Dendritic cell treated with granulocyte-macrophage colony-stimulating factor and Interleukin-4, amounts not matched to agents 40 ng/mL and 50 ng/mL, for 4 days (primary cell): ENCODE data around the gene GPR153.

Source experiments
- H3K27ac Mint-ChIP-seq: one replicate; pipeline ENCODE4 v1.8.0; 2022; ENCODE audit warnings: mild to moderate bottlenecking, mixed read lengths
- H3K27me3 Mint-ChIP-seq: one replicate; pipeline ENCODE4 v1.8.0; 2022; ENCODE audit warnings: mild to moderate bottlenecking, mixed read lengths
- H3K36me3 Mint-ChIP-seq: one replicate; pipeline ENCODE4 v1.8.0; 2022; ENCODE audit warnings: low read depth, mixed read lengths
- H3K4me1 Mint-ChIP-seq: one replicate; pipeline ENCODE4 v1.8.0; 2022; ENCODE audit warnings: low read depth, mixed read lengths
- H3K4me3 Mint-ChIP-seq: one replicate; pipeline ENCODE4 v1.8.0; 2022; ENCODE audit warnings: mild to moderate bottlenecking, moderate library complexity, mixed read lengths
- H3K9me3 Mint-ChIP-seq: one replicate; pipeline ENCODE4 v1.8.0; 2022; ENCODE audit warnings: mixed read lengths
- intact Hi-C: fragments of 100-400 bp; cut with micrococcal nuclease; formaldehyde crosslinking; loops from one replicate; pipeline ENCODE4 v1.15.0; 2022

Gene GPR153

DNA sequence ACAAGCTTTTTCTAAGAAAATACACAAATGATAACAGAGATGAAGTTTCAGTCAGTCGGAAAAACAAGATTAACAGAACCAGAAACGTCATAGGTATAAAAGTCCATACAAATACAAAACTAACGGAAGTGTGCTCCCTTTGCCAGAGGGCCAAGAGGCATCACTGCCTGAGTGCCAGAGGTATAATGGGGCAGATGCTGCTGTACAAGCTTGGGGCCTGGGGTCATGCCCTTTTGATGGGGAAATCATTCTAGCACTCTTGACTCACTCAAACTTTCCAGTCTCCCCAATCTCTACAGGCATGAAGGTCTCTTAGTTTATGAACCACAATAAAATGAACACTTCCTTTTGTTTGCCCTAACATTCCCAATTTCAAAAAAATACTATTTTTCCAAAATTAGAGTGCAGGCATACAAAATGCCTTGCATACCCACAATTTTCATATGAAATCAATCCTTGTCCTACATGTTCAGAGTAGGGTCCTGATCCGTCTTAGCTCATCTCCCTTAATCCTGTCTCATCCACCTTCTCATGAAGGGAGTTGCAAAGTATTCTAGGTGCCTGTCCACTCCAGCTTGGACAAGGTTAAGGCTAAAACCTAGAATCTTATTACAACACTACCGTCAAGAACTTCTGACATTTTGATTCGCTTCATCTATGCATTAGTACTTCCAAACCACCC, 63.0 kb downstream of the GPR153 start:
- H3K27me3 Mint-ChIP-seq = peaks cover 18% of the 10 kb centered on the region
- H3K4me1 Mint-ChIP-seq = peaks cover 33% of the 10 kb centered on the region
- H3K9me3 Mint-ChIP-seq = no peaks in the 10 kb centered on the region
- H3K4me3 Mint-ChIP-seq = peak overlapping the region; percentile 79
- H3K36me3 Mint-ChIP-seq = peaks cover 68% of the 10 kb centered on the region
- peak overlapping the region; percentile 95 for H3K27ac Mint-ChIP-seq
- intact Hi-C loops = loop anchor here (5.0 kb wide), 2 partner anchors 39 to 194 kb away; partner anchors contain the start of genes ACOT7 and ICMT
